Subcutaneous abdominal adipose tissue (tissue), 5 donors: Measurements from ENCODE around the gene SLC30A3.
"Not testable (repeated sequence)": the region's sequence is repeated elsewhere in the genome, so short reads cannot be mapped to it uniquely, and the experiment has no call there.

Experiments
- H3K27ac ChIP-seq: one replicate; pipeline ENCODE4 v1.7.0; 2013; ENCODE audit warnings: low read depth, mild to moderate bottlenecking, inconsistent platforms, low read length, moderate library complexity
- H3K27me3 ChIP-seq, 5 donors: one replicate each; pipeline ENCODE4 v1.7.0; 2013; ENCODE audit warnings: low read length in 5 of 5, inconsistent platforms in 1 of 5; ENCODE audit not compliant: control insufficient read depth in 5 of 5, insufficient read depth in 4 of 5
- H3K36me3 ChIP-seq, 5 donors: one replicate each; pipeline ENCODE4 v1.7.0; 2013; ENCODE audit warnings: low read length in 5 of 5; ENCODE audit not compliant: control insufficient read depth in 5 of 5, insufficient read depth in 5 of 5
- H3K4me1 ChIP-seq, 5 donors: one replicate each; pipeline ENCODE4 v1.7.0; 2013; ENCODE audit warnings: low read length in 5 of 5, mild to moderate bottlenecking in 3 of 5, moderate library complexity in 1 of 5; ENCODE audit not compliant: control insufficient read depth in 5 of 5, insufficient read depth in 5 of 5
- H3K4me3 ChIP-seq, 5 donors: one replicate each; pipeline ENCODE4 v1.7.0; 2013; ENCODE audit warnings: low read length in 5 of 5, low read depth in 1 of 5
- H3K9ac ChIP-seq, 5 donors: one replicate each; pipeline ENCODE4 v1.7.0; 2013; ENCODE audit warnings: low read length in 5 of 5, mild to moderate bottlenecking in 4 of 5, moderate library complexity in 3 of 5
- H3K9me3 ChIP-seq, 5 donors: one replicate each; pipeline ENCODE4 v1.7.0; 2013; ENCODE audit warnings: low read length in 5 of 5; ENCODE audit not compliant: control insufficient read depth in 5 of 5
- donor health status: healthy.
- donor health status: healthy.
- donor health status: healthy.
- donor health status: healthy.
- donor health status: healthy.

Gene SLC30A3

DNA sequence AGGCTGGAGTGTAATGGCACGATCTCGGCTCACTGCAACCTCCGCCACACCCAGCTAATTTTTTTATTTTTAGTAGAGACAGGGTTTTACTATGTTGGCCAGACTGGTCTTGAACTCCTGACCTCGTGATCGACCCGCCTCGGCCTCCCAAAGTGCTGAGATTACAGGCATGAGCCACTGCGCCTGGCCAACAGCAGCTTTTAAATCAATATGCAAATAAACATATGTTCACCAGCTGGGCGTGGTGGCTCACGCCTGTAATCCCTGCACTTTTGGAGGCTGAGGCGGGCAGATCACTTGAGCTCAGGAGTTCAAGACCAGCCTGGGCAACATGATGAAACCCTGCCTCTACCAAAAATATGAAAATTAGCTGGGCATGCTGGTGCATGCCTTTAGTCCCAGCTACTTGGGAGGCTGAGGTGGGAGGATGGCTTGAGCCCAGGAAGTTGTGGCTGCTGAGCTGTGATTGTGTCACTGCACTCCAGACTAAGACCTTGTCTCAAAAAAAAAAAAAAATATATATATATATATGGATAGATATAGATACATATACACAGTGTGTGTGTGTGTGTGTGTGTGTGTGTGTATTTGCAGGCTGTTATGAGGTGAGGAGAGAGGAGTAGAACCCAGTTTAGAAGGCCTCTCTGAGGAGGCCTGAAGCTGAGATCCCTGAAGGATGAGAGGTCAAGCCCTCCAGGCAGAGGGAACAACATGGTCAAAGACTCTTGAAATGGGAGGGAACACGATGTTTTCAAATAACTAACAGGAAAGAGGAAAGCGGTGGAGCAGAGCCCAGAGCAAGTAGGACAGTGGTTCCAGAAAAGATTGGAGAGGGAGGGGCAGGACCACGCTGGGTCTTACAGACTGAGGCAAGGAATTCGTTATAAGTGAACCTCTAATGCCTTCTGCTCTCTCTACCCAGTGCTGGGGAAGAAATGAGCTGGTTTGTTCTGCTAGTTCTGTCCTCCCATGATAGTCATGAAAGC, 10.0 kb upstream of the SLC30A3 start:
- not testable (repeated sequence) for H3K4me3 ChIP-seq, H3K4me1 ChIP-seq, H3K36me3 ChIP-seq, H3K9ac ChIP-seq, H3K27ac ChIP-seq, H3K9me3 ChIP-seq
- peaks cover 5 to 20% (median 11%) of the 10 kb centered on the region in 5 donors for H3K27me3 ChIP-seq

DNA sequence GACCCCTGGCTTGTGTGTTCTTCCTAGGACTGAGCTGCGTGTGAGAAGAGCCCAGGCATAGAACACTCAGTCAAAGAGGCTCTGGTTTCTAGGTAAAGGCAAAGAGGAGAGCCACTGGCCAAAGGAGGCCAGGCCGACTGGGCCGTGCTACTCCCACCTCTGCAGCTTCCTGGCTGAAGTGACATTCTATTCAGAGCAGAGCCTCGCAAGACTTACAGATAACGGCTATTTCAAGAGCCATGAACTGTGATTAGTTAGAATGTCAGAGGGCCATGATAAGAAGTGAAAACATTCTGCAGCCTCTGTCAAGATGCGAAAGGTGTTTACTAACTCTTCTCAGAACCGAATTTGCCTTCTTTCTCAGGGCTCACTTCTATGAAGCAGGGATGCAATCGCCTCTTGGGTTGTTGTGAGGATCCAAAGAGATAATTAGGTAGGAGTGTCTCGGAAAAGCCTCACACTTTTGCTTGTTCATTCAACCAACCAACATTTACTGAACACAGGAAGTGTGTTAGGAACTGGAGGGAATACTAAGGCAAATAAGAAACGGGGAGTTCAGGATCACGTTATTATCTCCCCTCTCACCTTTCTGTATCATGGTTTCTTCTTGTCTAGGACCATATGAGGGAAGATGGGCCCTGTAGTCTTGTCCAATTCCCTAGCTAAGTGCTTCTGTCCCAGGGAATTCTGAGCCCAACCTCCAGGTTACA, 8.9 kb upstream of the SLC30A3 start:
- H3K4me3 ChIP-seq, result no peak overlapping the region
- H3K9me3 ChIP-seq, result no peaks in the 10 kb centered on the region
- H3K4me1 ChIP-seq, result no peaks in the 10 kb centered on the region
- peaks cover 5 to 22% (median 11%) of the 10 kb centered on the region in 5 donors for H3K27me3 ChIP-seq
- H3K36me3 ChIP-seq, result no peaks in the 10 kb centered on the region
- H3K27ac ChIP-seq, result no peak overlapping the region
- no peak overlapping the region for H3K9ac ChIP-seq

DNA sequence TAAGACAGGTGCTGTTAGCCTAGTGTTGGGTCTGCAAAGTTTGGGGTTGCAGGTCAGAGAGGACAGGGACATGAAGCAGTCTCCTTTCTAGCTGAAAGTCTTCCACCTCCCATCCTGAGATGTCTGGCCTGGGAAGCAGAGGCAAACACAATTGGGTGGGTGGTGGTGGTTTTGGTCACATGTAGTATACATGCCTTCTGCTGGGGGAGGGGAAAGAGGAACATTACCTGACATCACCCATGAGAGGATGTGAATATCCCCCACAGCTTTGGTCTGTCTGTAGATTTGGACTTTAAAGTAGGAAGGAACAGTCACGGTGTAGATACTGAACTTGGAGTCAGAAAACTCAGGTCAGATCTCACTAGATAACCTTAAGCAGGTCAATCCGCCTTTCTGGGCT, 7.8 kb upstream of the SLC30A3 start:
- H3K4me3 ChIP-seq, result no peak overlapping the region
- H3K4me1 ChIP-seq, result no peaks in the 10 kb centered on the region
- H3K9me3 ChIP-seq, result no peaks in the 10 kb centered on the region
- H3K27ac ChIP-seq, result no peak overlapping the region
- no peaks in the 10 kb centered on the region for H3K36me3 ChIP-seq
- H3K27me3 ChIP-seq, result peaks cover 6 to 18% (median 12%) of the 10 kb centered on the region in 5 donors
- H3K9ac ChIP-seq, result no peak overlapping the region

DNA sequence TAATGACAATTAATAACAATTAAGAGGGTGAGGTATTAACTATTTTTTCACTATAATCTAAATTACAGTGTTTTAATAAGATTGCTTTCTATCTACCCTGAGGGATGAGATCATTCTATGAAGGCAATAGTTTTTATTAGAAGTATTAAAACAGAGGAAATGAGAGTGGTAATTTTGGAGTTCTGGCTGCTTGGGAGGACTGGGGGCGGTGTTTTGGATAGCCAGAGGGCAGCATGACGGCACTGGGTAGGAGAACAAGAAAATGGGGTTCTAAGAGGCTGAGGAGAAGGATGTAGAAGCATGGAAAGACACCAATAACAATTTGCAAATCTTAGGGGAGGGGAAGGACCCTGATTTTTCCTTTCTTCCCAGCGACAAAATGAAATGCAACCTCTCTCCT, 7.3 kb upstream of the SLC30A3 start:
- no peaks in the 10 kb centered on the region for H3K36me3 ChIP-seq
- peaks cover 9 to 18% (median 12%) of the 10 kb centered on the region in 5 donors for H3K27me3 ChIP-seq
- no peak overlapping the region for H3K27ac ChIP-seq
- peaks cover 0 to 4% (median 2%) of the 10 kb centered on the region in 5 donors for H3K4me1 ChIP-seq
- no peaks in the 10 kb centered on the region for H3K9me3 ChIP-seq
- no peak overlapping the region for H3K4me3 ChIP-seq
- H3K9ac ChIP-seq, result no peak overlapping the region

DNA sequence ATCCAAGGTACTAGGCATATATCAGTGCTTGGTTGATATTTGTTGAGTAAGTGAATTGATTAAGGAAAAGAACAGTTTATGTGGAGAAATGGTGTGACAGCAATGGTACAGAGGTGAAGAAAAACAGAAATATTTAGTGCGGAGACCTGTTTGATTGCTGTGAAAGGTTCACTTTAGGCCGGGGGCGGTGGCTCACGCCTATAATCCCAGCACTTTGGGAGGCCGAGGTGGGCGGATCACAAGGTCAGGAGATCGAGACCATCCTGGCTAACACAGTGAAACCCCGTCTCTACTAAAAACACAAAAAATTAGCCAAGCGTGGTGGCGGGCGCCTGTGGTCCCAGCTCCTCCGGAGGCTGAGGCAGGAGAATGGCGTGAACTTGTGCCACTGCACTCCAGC, 5.4 kb upstream of the SLC30A3 start:
- H3K4me3 ChIP-seq, H3K36me3 ChIP-seq, H3K9ac ChIP-seq, H3K27ac ChIP-seq, H3K9me3 ChIP-seq: not testable (repeated sequence)
- Histone ChIP-seq H3K27me3 (peaks cover 24 to 32% (median 26%) of the 10 kb centered on the region in 5 donors), H3K4me1 (peaks cover 0 to 22% (median 20%) of the 10 kb centered on the region in 5 donors)

DNA sequence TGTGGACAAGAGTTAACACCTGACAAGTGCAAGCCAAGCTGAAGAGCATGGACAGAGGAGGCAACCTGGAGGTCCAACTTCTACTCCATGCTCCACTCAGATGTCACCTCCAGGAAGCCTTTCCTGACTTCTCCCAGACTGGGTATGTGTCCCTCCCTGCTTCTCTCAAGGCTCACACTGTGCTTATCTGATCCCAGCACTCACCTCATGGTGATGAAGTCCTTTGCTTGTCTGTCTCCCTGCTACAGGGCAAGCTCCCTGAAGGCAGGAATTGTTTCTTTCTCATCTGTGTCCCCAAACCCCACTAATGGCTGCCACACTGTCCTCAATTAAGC, 2.7 kb upstream of the SLC30A3 start:
- peaks cover 34 to 54% (median 48%) of the 10 kb centered on the region in 5 donors for H3K27me3 ChIP-seq
- no peaks in the 10 kb centered on the region for H3K36me3 ChIP-seq
- peak overlapping the region in 1 of 5 donors; percentile 51 for H3K4me3 ChIP-seq
- H3K27ac ChIP-seq, result no peak overlapping the region
- H3K9me3 ChIP-seq, result no peaks in the 10 kb centered on the region
- H3K4me1 ChIP-seq, result peaks cover 0 to 37% (median 31%) of the 10 kb centered on the region in 5 donors
- no peak overlapping the region for H3K9ac ChIP-seq

DNA sequence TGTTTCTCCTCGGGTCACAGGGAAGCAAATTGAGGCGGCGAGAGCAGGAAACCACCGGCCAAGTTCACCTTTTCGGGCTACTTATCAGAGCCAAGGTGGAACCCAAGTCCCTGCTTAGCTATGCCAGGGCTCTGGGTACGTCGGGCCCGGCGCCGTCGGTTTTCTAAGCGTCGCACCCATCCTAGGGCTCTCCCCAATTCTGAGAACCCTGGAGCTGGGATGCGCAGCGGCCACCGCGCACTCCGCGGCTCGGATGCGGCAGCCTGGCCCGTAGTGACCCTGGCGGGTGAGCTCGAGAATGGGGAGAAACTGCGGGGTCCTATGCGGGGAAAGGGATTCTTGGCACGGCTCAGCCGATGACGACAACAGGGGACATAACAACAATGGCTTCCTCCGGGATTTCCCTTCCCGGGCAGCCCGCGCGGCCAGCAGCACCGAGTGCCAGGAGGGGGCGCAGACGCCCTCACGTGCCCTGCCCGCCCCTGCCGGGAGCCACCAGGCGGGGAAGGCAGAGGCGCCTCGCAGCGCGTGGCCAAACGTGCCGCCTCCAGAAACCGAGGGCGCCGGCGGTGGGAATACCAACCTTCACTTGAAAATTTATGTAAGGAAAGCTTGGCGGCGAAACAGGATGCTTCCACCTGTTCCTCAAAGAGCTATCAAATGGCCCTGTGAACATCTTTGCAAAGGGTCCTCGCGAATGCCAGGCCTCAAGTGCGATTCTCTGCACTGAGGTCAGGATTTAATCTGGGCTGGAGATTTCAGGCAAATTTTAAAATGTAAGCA, 2.1 kb upstream of the SLC30A3 start:
- Histone ChIP-seq H3K4me3 (peak overlapping the region in 4 of 5 donors; percentile 31 to 66 (median 46)), H3K27ac (no peak overlapping the region), H3K27me3 (peaks cover 32 to 60% (median 54%) of the 10 kb centered on the region in 5 donors), H3K36me3 (no peaks in the 10 kb centered on the region), H3K9me3 (no peaks in the 10 kb centered on the region), H3K9ac (no peak overlapping the region), H3K4me1 (peaks cover 0 to 37% (median 31%) of the 10 kb centered on the region in 5 donors)

DNA sequence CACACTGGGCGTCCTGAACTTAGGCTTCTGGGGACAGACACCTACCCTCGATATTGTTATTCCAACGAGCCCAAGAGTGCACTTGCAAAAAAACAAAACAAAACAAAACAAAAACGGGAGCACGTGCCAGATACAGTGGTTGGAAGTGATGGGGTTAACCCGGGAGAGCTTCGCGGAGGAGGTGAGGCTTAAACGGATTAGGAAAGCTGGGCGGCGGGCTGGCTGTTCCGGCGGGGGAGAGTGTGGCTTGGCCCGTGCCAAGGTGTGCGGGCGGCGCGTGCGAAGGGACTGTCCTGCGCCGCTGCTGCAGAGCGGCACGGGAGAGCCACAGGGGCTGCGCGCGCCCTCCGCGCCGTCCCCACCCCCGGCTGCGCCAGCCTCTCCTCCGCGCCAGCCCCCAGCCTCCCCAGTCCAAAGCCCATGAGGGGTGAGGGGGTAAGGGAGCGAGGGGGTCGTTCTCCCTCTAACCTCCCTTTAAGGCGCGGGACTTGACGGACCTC, 1.5 kb upstream of the SLC30A3 start:
- Histone ChIP-seq H3K36me3 (no peaks in the 10 kb centered on the region), H3K4me3 (peak overlapping the region; percentile 19 to 66 (median 42)), H3K4me1 (peaks cover 0 to 37% (median 31%) of the 10 kb centered on the region in 5 donors), H3K9me3 (no peaks in the 10 kb centered on the region), H3K27me3 (peaks cover 32 to 63% (median 58%) of the 10 kb centered on the region in 5 donors), H3K27ac (no peak overlapping the region), H3K9ac (no peak overlapping the region)

DNA sequence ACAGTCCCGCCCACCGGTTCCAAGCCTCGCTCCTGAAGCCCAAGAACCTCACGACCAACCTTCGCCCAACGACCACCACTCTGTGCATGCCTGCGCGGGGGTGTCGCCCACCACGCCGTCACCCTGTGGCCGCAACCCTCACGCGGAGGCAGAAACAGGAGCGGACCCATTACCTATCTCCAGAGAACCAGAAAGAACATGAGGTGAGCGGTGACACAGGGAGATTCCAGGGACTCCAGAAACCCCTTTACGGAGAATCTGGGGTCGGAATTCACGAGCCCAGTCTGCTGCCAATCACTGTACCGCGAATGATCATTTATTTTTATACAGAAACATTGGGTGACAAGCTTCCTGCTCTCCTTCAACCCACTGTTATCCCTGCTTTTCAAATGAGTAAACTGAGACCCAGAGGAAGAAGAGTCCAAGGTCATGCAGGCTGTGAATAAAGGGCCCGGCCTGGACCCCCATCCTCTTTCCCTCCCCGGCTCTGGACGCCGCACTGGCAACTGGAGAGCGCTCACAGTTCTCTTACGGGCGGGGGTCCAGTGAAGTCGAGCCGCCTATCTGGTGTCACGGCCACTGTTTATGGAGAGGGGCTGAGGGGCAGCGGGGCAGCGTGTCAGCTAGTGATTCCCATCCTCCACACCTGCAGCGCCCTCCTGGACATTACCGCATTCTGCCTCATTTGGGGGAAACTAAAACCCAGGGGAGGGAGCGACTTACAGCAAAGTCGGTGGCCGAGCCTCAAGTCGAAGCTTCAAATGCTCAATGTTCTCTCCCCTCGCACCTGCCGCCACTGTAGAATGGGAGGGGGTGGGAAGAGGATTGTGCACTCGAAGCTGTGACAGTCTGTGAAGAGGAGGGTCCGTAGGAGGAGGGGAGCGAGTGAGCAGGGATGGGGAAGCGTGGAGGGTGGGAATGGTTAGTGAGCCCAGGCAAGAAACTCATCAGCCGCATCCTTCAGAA, 723 bp upstream of the SLC30A3 start:
- H3K4me1 ChIP-seq, result peaks cover 0 to 37% (median 31%) of the 10 kb centered on the region in 5 donors
- H3K9ac ChIP-seq, result no peak overlapping the region
- peak overlapping the region; percentile 22 to 66 (median 58) for H3K4me3 ChIP-seq
- peaks cover 32 to 68% (median 59%) of the 10 kb centered on the region in 5 donors for H3K27me3 ChIP-seq
- H3K9me3 ChIP-seq, result no peaks in the 10 kb centered on the region
- no peak overlapping the region for H3K27ac ChIP-seq
- no peaks in the 10 kb centered on the region for H3K36me3 ChIP-seq
